Limb (tissue), 2 donors: ENCODE data around the gene CABP4.
A peak's percentile ranks its signal among the peaks of the same experiment; 100 is the strongest.
"Not testable (repeated sequence)": the region's sequence is repeated elsewhere in the genome, so short reads cannot be mapped to it uniquely, and the experiment has no call there.

Source experiments
- DNase-seq, 2 donors: peaks; one replicate each; pipeline ENCODE4 v3.0.0-alpha.2; 2016; ENCODE audit errors: extremely low spot score in 2 of 2

CABP4 gene

DNA sequence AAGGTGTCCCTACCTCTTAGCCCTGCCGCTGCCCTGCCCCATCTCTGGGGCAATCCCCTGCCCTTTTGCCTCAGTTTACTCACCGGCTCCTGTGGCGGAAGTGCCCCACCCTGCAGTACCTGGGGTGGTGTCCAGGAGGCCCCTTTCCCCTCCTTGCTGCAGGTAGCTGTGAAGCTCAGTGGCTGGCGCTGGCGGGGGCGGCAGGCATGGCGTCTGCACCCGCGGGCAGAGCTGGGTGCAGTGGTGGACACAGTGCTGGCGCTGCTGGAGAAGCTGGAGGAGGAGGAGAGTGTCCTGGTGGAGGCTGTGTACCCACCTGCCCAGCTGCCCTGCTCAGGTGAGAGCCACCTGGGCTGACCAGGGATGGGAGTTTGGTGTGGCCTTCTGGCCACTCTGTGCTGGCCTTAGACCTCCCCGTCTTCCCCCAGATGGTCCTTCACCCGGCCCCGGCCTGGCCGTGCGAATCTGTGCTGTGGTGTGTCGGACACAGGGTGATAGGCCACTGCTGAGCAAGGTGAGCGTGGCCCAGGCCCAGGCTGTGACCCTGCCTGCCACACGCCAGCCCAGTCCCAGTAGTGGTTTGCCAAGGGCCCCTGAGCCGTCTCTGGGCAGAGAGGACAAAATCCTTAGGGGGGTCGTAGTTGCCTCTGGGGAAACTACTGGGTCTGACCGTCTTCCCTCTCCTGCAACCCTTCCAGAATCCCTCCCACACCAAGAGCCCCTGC is 35.7 kb upstream of the CABP4 start:
- DNase-seq: no peak

DNA sequence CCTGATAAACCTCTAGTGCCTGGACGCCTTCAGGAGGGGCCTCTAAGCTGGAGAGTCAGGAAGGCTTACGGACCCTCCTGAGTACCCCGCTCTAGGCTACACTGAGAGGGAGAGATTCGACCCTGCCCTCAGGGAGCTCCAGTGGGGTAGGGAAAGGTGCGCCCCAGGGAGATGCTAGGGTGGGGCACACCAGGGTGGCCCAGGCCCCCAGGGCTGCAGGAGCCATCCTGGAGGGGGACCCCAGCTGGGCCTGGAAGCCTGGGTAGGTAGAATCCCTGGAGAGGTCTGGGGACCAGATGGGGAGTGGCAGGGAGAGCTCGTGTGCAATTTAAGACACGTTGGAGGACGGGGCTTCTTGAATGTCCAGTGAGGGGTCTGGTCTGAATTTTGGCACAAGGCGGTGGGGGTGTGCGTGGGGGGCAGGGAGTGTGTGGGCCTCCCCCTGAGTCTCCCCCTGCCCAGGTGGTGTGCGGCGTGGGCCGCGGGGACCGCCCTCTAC is 35.0 kb upstream of the CABP4 start:
- no peak for DNase-seq

DNA sequence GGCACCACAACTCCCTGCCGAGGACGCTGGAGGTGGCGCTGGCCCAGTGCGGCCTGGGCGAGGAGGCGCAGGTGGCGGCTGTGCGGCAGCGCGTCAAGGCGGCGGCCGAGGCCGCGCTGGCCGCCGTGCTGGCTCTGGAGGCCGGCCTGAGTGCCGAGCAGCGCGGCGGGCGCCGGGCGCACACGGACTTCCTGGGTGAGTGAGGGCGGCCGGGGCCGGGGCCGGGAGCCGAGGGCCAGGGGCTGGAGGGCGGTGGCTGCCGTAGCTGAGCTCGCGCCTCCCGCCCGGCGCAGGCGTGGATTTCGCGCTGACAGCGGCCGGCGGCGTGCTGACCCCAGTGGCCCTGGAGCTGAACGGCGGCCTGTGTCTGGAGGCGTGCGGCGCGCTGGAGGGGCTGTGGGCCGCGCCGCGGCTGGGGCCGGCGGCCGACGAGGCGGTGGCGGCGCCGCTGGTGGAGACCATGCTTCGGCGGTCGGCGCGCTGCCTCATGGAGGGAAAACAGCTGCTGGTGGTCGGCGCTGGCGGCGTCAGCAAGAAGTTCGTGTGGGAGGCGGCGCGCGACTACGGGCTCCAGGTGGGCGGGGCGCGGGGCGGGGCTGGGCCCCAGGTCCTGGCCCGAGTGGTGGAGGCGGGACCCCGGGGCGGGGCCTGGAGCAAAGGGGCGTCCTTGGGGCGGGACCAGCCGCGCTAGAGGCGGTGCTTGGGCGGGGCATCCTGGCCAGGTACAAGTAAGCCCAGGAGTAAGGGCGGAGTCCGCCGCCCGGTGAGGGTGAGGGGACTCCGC is 34.3 kb upstream of the CABP4 start:
- DNase-seq: peak; percentile 92 to 99

DNA sequence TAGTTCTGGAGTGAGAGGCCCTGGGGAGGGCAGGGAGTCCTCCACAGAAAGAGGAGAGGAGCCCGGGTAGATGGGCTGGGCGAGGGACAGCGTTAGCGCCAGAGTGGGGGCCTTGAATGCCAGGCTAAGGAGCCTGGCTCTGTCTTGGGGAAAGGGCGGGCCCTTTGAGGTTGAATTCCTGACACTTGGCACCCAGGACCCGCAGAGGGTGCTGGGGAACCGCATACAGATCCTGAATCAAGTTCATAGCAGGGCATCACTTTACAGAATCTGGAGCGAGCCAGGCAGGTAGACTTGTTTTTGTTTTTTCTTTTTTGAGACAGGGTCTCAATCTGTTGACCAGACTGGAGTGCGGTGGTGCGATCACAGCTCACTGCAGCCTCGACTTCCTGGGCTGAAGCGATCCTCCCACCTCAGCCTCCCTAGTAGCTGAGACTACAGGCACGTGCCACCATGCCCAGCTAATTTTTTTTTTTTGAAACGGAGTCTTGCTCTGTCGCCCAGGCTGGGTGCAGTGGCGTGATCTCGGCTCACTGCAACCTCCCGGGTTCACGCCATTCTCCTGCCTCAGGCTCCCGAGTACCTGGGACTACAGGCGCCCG is 33.6 kb upstream of the CABP4 start:
- DNase-seq: no peak

DNA sequence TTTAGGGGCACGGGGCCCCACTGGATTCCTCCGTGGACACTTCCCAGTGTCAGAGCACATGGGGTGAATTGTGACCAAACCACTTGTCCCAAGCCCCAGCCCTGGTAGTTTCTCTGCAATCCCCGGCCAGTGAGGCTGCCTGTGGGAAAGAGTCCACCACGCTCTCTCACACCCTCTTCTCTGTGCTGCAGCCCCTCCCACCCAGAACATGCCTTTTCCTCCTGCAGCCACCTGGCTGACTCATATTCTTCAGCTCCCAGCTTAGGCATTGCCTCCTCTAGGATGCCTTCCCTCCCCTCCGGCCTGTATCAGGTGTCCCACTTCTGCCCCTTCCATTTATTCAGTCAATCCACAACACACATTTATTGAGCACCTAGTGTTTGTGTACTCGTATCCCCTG is 32.3 kb upstream of the CABP4 start:
- DNase-seq: no peak

DNA sequence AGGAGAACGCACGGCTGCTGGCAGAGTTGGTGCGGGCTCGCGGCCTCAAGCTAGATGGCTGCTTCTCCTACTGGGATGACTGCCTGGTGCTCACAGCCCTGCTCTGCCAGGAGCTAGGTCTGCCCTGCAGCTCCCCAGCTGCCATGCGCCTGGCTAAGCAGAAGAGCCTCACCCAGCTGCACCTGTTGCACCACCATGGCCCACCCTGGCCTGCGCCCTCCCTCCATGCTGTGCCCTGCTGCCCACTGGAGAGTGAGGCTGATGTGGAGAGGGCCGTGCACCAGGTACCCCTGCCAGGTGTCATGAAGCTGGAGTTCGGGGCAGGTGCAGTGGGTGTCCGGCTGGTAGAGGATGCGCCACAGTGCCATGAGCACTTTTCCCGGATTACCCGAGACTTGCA is 31.7 kb upstream of the CABP4 start:
- DNase-seq: no peak

DNA sequence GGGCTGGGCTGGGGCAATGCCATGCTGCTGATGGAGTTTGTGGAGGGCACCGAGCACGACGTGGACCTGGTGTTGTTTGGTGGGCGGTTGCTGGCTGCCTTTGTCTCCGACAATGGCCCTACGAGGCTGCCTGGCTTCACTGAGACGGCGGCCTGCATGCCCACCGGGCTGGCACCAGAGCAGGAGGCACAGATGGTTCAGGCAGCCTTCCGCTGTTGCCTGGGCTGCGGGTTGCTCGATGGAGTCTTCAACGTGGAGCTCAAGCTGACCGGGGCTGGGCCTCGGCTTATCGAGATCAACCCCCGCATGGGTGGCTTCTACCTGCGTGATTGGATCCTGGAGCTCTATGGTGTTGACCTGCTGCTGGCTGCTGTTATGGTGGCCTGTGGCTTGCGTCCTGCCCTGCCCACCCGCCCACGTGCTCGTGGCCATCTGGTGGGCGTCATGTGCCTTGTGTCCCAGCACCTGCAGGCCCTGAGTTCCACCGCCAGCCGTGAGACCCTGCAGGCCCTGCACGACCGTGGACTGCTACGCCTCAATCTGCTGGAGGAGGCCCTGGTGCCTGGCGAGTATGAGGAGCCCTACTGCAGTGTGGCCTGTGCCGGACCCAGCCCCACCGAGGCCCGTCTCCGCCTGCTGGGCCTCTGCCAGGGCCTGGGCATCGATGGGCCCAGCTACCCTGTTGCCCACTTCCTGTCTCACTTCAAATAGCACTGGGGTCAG is 31.1 kb upstream of the CABP4 start:
- no peak for DNase-seq

DNA sequence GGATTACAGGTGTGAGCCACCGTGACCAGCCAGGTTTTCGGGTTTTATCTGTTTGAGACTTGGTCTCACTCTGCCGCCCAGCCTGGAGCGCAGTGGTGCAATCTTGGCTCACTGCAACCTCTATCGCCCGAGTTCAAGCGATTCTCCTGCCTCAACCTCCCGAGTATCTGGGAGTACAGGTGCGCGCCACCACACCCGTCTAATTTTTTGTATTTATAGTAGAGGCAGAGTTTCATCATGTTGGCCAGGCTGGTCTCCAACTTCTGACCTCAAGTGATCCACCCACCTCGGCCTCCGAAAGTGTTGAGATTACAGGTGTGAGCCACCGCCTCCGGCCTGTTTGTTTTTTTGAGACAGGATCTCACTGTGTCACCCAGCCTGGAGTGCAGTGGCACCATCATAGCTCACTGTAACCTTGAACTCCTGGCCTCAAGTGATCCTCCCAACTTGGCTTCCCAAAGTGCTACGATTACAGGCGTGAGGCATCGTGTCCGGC is 27.7 kb upstream of the CABP4 start:
- not testable (repeated sequence) for DNase-seq

DNA sequence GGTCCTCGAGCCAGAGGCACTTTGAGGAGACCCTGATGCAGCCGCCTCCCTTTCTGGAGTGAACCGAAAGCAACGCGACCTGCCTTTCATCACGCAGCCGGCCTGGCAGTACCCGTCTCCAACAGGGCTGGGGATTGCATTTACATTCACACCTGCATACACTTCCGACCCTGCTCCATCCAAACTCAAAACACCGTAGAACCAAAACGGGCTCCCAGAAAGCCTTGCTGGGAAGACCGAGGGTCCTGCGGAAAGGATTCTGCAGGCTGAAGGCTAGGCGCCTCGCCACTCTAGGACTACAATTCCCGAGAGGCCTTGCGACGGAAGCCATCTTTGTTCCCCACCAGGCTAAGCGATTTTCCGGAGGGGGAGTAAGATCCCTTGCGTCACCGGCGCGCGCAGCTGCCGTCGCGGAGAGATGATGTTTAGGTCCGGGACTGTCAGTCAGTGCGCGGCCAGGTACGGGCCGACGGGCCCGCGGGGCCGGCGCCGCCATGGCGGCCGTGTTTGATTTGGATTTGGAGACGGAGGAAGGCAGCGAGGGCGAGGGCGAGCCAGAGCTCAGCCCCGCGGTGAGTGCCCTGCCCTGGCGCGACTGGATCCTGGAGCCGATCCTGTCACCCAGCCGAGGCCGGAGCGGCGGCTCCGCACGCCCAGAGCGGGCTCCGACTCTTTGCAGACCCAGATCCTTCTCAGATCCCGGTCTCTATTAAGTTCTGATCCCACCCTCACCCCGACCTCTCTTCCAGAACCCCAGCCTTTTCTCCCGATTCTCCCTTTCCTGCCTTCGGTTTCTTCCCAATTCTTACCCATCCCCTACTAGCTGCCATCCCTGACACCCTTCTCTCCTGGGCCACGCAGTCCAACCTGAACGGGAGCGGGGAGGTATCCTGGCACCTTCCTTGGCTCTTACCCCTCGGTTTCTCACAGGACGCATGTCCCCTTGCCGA is 26.8 kb upstream of the CABP4 start, which contains the start of gene RPS6KB2:
Gene RPS6KB2, plus strand, starts transcription at position 443 of the 950 bp plus-strand sequence. Its CDS starts 52 bp downstream, at position 495.
- DNase-seq: peak; percentile 97 to 100

DNA sequence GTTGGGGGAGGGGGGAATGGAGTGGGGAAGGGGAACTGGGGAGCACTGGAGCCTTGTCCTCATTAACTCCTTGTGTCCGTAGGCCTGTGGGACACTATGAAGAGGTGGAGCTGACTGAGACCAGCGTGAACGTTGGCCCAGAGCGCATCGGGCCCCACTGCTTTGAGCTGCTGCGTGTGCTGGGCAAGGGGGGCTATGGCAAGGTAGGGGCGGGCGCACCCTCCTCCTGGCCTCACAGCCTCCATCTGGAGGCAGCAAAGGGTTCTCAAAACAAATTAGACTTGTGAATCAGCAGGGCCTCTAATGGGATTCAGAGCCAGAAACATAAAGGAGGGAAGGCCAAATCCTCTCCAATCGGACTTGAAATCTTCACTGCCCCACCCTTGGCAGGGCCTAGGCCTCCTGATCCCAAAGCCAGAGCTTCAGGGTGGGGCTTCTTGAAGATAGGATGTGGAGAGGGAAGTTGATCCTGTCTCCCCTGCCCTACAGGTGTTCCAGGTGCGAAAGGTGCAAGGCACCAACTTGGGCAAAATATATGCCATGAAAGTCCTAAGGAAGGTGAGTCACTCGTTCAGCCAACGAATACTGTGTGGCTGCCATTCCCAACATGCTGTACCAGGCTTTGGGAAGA is 26.0 kb upstream of the CABP4 start:
- no peak for DNase-seq

DNA sequence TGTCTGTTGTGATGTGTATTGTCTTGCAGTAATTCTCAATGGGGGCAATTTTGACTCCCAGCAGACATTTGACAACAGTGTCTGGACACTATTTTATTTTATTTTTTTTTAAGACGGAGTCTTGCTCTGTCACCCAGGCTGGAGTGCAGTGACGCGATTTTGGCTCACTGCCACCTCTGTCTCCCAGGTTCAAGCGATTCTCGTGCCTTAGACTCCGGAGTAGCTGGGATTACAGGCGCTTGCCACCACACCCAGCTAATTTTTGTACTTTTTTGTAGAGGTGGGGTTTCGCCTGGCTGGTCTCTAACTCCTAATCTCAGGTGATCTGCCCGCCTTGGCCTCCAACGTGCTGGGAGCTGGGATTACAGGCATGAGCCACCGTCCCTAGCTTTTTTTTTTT is 25.4 kb upstream of the CABP4 start:
- no peak for DNase-seq

DNA sequence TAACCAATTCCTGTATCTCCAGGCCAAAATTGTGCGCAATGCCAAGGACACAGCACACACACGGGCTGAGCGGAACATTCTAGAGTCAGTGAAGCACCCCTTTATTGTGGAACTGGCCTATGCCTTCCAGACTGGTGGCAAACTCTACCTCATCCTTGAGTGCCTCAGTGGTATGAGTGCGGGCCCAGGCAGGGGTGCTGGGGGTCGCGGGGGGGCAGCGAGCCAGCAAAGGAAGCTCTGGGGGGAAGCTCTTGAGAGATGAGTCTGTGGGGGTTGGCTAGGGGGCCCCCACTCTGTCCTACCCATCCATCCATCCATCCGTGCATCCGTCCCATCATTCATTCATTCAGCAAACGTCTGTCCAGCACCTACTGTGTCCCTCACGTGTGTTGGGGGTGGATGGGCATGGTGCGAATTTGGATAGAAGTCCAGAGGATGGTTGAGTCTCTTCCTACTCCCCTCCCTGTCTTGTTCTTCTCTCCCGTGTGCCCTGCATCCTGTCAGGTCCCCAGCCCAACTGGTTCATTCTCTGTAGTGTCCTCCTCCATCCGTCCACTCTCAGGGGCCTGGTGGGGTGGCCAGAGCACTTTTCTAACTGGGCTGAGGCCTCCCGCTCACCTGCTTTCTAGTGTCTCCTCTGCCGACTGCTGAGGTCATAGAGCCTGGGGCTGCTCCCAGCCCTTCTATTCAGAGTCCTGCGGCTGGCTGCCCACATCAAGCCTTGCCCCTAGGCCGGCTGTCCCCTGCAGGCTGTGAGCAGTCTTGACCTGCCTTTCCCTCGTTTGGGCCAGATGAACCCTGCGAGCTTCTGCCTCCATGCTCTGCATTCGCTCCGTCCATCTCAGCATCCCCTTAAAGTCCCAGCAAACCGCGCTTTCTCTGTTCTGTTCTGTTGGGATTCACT is 23.6 kb upstream of the CABP4 start:
- DNase-seq: no peak

DNA sequence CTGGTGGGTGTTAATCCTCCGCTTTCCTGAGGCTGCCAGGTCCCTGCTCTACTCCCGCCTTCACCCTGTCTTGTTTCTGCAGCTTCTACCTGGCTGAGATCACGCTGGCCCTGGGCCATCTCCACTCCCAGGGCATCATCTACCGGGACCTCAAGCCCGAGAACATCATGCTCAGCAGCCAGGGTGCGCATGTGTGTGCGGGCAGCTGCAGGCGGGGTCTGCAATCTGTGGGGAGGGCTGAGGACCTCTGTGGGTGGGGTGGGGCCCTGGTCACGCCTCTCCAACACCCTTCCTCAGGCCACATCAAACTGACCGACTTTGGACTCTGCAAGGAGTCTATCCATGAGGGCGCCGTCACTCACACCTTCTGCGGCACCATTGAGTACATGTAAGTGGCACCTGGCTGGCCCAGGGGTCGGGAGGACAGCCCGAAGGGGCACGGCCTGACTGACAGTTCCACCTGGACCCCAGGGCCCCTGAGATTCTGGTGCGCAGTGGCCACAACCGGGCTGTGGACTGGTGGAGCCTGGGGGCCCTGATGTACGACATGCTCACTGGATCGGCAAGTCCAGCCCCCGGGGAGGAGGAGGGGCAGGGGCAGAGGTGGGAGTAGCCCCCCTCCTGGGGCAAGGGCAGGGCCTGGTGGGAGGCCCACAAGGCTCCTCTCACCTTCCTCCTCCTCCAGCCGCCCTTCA is 22.4 kb upstream of the CABP4 start:
- no peak for DNase-seq

DNA sequence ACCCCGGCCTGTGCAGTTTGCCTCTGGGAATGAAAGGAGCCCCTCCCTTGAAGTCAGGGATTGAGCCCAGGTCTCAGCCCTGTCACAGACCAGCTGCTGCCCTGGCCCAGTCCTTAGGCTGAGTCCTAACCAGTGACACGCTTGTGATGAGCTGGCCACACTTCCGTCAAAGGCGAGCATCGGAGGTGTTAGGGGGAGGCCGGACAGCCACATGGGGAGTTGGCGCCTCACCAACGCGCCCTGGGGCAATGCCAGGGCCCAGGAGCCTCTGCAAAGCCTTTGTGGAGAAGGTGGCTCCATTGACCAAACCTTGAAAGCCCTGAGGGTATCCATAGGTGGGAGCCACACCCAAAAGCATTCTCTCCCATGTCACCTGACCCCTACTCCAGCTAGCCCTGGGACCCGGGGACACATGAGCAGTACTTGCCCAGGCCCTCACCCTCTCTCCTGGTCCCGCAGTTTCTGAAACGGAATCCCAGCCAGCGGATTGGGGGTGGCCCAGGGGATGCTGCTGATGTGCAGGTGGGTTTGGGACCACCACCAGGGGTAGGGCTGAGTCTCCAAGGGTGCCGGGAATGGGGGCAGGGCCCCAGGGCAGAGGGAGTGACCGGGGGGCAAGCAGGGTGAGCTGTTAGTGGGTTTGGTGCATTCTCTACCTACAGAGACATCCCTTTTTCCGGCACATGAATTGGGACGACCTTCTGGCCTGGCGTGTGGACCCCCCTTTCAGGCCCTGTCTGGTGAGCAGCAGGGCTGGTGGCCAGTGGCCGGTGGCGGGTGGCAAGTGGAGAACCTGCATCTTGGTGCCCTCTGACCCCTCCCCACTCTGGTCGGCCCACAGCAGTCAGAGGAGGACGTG is 21.4 kb upstream of the CABP4 start:
- DNase-seq: no peak

DNA sequence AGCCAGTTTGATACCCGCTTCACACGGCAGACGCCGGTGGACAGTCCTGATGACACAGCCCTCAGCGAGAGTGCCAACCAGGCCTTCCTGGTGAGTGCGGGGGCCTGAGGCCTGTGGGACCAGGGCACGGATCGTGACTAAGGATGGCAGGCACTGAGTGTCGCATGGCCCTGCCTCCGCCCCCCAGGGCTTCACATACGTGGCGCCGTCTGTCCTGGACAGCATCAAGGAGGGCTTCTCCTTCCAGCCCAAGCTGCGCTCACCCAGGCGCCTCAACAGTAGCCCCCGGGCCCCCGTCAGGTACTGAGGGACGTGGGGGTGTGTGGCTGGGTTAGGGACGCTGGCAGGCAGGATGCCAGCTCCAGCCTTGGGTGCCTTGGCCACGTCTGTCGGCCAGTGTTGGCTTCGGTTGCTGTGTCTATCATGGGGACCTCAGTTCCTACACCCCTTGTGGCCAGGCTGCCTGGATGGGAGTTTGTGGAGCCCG is 20.7 kb upstream of the CABP4 start:
- no peak for DNase-seq

DNA sequence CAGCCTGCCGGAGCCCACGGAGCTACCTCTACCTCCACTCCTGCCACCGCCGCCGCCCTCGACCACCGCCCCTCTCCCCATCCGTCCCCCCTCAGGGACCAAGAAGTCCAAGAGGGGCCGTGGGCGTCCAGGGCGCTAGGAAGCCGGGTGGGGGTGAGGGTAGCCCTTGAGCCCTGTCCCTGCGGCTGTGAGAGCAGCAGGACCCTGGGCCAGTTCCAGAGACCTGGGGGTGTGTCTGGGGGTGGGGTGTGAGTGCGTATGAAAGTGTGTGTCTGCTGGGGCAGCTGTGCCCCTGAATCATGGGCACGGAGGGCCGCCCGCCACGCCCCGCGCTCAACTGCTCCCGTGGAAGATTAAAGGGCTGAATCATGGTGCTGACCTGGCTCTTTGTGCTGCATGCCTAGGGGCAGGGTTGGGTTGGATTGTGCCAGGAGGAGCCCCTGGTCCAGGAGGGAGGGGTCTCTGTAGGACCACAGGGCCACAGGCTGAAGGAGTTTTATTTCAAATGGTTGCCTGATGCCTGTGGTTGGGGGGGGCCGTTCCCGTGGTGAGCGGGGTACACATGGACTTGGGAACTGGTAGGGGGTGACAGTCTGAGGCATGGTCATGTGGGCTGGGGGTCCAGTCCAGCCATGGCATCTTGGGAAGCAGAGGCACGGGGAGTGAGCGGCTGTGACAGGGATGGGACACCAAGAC is 20.0 kb upstream of the CABP4 start:
- DNase-seq: no peak
